SK-N-MC (cell line): Measurements from ENCODE around the gene ZNF319.

Experiments
- DNase-seq: peaks from one replicate; pipeline ENCODE4 v3.0.0-alpha.2; 2011; ENCODE audit warnings: low read depth, low spot score
- H3K27ac ChIP-seq: fragments of 200-600 bp; sonication (generic); 2 replicates; pipeline ENCODE4 v1.5.1; 2016; ENCODE audit warnings: mixed run types
- H3K36me3 ChIP-seq: fragments of 200-600 bp; sonication (generic); 2 replicates; pipeline ENCODE4 v1.6.1; 2017; ENCODE audit warnings: antibody characterized with exemption, low read length, mixed read lengths; ENCODE audit not compliant: insufficient read depth
- H3K4me3 ChIP-seq: fragments of 200-600 bp; sonication (generic); 2 replicates; pipeline ENCODE4 v1.5.1; 2016
- H3K9ac ChIP-seq: fragments of 200-600 bp; sonication (generic); 2 replicates; pipeline ENCODE4 v1.8.0; 2017; ENCODE audit warnings: mixed run types, mixed read lengths; ENCODE audit not compliant: insufficient read length
- H3K9me3 ChIP-seq: fragments of 200-600 bp; sonication (generic); 2 replicates; pipeline ENCODE4 v1.6.1; 2017; ENCODE audit warnings: low read depth, mild to moderate bottlenecking, antibody characterized with exemption, low read length, moderate library complexity, mixed read lengths
- EZH2 ChIP-seq: fragments of 200-600 bp; sonication (generic); IDR thresholded peaks from one replicate; pipeline ENCODE4 v1.6.1; 2017; ENCODE audit warnings: antibody characterized with exemption
- FOXP2 ChIP-seq: optimal IDR thresholded peaks from 2 replicates; pipeline ENCODE3; 2011; ENCODE audit warnings: mild to moderate bottlenecking, moderate library complexity; ENCODE audit not compliant: insufficient read depth; ENCODE audit errors: extremely low read length, control extremely low read depth
- POLR2AphosphoS5 ChIP-seq: IDR thresholded peaks from 2 replicates; pipeline ENCODE4 v1.6.1; 2012; ENCODE audit warnings: mild to moderate bottlenecking, low read depth, low read length, borderline replicate concordance

ZNF319 gene

DNA sequence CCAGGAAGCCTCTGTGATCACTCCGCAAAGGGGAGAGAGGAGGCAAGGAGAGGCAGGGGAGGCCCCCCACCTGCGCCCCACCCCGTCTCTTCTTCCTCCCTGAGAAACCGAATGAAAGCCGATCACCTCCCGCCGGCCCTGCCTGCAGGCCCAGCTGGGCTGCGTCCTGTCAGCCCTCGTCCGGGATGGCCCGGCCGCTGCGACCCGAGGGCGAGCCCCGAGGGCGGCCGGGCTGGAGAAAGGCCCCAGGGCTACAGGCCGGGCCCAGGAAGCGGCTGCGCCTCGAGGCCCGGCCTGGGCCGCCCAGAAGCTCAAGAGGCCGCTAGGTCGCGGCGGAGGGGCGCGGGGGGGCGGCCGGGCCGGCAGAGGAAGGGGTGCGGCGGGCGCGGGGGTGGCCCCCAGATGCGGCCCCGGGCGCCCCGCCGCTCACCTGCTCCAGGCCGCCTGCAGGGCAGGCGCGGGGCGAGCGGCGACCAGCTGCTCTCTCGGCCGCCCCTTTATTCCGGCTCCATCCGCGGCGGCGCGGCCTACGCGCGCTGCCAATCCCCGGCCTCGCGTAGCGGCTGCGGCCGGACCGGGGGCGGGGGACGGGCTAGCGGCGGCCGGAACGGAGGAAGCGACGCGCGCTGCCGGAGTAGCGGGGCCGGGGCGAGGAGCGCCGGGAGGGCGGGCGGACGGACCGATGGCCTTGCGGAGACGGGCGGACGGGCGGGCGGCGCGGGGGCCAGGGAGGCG lies at the start of gene ZNF319:
TSS of gene ZNF319 (minus strand) at position 702 of the 735 bp plus-strand sequence. CDS start 2,407 bp downstream, outside the sequence.
- no peaks in the 10 kb centered on the region for H3K36me3 ChIP-seq
- no peak for TF ChIP-seq FOXP2
- no peak for TF ChIP-seq EZH2
- TF ChIP-seq POLR2AphosphoS5: no peak
- no peak for DNase-seq
- peak within 1 kb of the TSS; percentile 55 for H3K9ac ChIP-seq
- H3K9me3 ChIP-seq: no peaks in the 10 kb centered on the region
- H3K27ac ChIP-seq: no peak within 1 kb of the TSS
- H3K4me3 ChIP-seq: peak within 1 kb of the TSS; percentile 82

- Histone ChIP-seq H3K4me3 (no peak overlapping the region), H3K27ac (no peak overlapping the region), H3K9ac (no peak overlapping the region), H3K36me3 (no peaks in the 10 kb centered on the region), H3K9me3 (no peaks in the 10 kb centered on the region)
- DNase-seq: no peak
- TF ChIP-seq FOXP2 (no peak), POLR2AphosphoS5 (no peak), EZH2 (no peak)
These were observed 49.0 kb upstream of the ZNF319 start for GRCh38 chr16:58049232-58050185.

DNA sequence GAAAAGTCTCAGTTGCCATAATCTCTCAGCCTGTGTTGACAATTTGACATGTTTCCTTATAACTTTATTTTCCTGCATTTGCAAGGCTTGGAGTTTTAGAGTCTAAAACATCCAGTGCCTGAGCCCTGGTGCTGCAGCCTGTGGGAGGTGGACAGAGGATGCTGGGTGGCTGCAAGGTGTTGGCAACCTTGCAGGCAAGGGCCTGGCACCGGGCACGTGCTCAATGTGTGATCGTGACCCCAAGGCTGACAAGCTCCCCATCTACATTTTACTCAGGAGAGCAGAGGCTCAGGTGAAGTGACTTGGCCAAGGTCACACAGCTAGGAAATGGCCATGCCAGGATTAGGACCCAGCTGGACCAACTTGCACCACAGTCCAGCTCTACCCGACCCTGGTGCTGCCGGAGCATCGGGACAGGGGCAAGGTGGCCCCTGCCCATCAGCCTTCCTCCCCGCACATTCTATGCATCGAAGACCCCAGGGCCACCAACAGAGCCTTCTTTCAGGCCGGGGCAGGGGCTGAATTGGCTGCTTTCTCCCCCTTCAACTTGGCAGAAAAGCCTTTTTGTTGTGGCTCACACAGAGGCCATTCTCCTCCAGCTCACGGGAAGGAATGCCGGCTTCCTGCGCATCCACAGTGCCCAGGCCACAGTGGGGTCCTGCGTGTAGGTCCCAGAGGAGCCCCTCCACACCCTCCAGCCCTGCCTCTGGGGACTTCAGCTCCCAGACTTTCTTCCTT lies 48.2 kb upstream of the ZNF319 start:
- H3K36me3 ChIP-seq: no peaks in the 10 kb centered on the region
- H3K27ac ChIP-seq: no peak overlapping the region
- TF ChIP-seq FOXP2 (no peak), POLR2AphosphoS5 (no peak), EZH2 (no peak)
- no peaks in the 10 kb centered on the region for H3K9me3 ChIP-seq
- no peak for DNase-seq
- no peak overlapping the region for H3K9ac ChIP-seq
- H3K4me3 ChIP-seq: no peak overlapping the region

DNA sequence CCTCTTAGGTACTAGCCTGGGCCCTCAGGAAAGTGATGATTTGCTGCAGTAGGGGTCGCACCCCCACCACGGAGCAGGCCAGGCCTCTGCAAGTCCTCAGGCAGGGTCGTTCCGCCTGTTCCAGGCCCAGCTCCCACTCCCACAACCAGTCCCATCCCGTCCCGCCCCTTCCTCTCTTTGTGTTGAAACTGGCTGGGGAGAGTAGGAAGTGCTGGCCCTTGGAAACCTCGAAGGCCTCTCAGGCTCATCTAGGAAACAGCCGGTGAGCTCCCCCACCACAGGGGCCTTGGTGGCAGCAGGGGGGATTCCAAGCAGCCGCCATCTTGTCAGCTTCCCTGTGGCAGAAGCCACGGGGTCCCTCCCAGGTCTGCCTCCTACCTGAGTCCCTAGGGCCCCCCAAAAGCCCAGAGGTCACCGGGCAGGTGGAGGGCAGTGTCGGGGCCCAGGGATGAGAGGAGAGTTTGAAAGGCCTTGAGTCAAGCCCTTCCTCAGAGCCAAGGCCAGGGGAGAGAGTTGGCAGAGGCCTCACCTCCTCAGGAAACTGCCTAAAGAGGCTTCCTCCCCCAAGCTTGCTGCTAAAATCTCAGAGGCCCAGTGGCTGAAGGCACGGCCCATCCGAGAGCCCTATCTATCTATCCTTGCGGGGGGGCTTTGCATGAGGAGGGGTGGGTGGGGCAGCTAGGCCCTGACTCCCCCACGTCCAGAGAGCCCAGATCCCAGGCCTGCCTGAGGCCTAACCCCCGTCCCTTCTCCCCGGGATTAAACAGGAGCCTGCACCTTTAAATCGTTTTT lies 47.3 kb upstream of the ZNF319 start:
- H3K9ac ChIP-seq: no peak overlapping the region
- H3K9me3 ChIP-seq: no peaks in the 10 kb centered on the region
- DNase-seq: no peak
- TF ChIP-seq POLR2AphosphoS5: no peak
- no peak for TF ChIP-seq FOXP2
- no peak for TF ChIP-seq EZH2
- H3K36me3 ChIP-seq: no peaks in the 10 kb centered on the region
- H3K4me3 ChIP-seq: no peak overlapping the region
- no peak overlapping the region for H3K27ac ChIP-seq

- H3K27ac ChIP-seq: no peak overlapping the region
- H3K36me3 ChIP-seq: no peaks in the 10 kb centered on the region
- TF ChIP-seq POLR2AphosphoS5 (no peak), EZH2 (no peak), FOXP2 (no peak)
- no peaks in the 10 kb centered on the region for H3K9me3 ChIP-seq
- no peak overlapping the region for H3K9ac ChIP-seq
- DNase-seq: no peak
- H3K4me3 ChIP-seq: no peak overlapping the region
These were observed 46.5 kb upstream of the ZNF319 start for GRCh38 chr16:58046936-58047335.

GRCh38 chr16:58046054-58046881 lies 45.8 kb upstream of the ZNF319 start:
- no peaks in the 10 kb centered on the region for H3K9me3 ChIP-seq
- H3K4me3 ChIP-seq: no peak overlapping the region
- DNase-seq: no peak
- no peaks in the 10 kb centered on the region for H3K36me3 ChIP-seq
- H3K9ac ChIP-seq: no peak overlapping the region
- TF ChIP-seq POLR2AphosphoS5 (no peak), FOXP2 (no peak), EZH2 (no peak)
- H3K27ac ChIP-seq: no peak overlapping the region

DNA sequence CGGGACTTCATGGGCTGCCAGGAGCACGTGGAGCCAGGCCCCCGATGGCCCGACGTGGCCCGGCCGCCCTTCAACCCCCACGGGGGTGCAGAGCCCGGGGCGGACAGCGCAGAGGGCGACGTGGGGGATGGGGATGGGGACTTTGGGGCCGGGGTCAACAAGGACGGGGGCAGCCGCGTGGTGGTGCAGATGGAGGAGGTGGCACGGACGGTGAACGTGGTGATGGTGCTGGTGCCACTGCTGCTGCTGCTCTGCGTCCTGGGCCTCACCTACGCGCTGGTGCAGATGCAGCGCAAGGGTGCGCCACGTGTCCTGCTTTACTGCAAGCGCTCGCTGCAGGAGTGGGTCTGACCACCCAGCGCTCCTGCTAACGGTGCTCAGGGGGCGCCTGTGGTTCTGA lies 44.6 kb upstream of the ZNF319 start:
- H3K9ac ChIP-seq: no peak overlapping the region
- no peaks in the 10 kb centered on the region for H3K9me3 ChIP-seq
- H3K36me3 ChIP-seq: no peaks in the 10 kb centered on the region
- TF ChIP-seq FOXP2: no peak
- no peak overlapping the region for H3K27ac ChIP-seq
- H3K4me3 ChIP-seq: no peak overlapping the region
- no peak for DNase-seq
